ENCODE results near the gene PACSIN1. TPM values are rescaled to one million over a fixed set of nuclear protein-coding genes. Genes with fewer than 3 reads are reported as not detected.

Gene PACSIN1
- total and polyA plus RNA-seq, 2 of the 4 experiments (the other 2 are of a cell fraction) = 0.02 TPM; not detected in 1

- Histone ChIP-seq H2AK9ac (replicated peaks; ENCODE audit: low read depth, low read length, poor library complexity) (no peak overlapping the region), H3K4ac (ENCODE audit: low read depth, low read length) (no peak overlapping the region), H2BK20ac (ENCODE audit: low read depth, low read length) (no peak overlapping the region), H2BK15ac (ENCODE audit: low read depth, low read length) (no peak overlapping the region), H3K4me1 (ENCODE audit: control insufficient read depth, insufficient read depth, low read length) (peaks cover 4% of the 10 kb centered on the region; the same call in 1 of the 2 replicates), H4K5ac (ENCODE audit: low read depth, low read length) (no peak overlapping the region), H4K8ac (ENCODE audit: low read depth in 2 of 2, low read length in 2 of 2) (no peak overlapping the region), H3K14ac (replicated peaks; ENCODE audit: low read depth, low read length) (no peak overlapping the region), H3K4me3 (ENCODE audit: insufficient read depth, low read depth, low read length) (no peak overlapping the region), H4K20me1 (ENCODE audit: insufficient read depth, low read length) (no peaks in the 10 kb centered on the region), H4K91ac (ENCODE audit: insufficient read depth, low read depth, low read length) (no peak overlapping the region), H3K27me3 (ENCODE audit: control insufficient read depth, insufficient read depth, low read length) (peaks cover 22% of the 10 kb centered on the region), H2BK5ac (ENCODE audit: low read depth, low read length, poor library complexity, severe bottlenecking) (no peak overlapping the region), H2BK120ac (ENCODE audit: low read depth, low read length) (no peak overlapping the region), H3K18ac (ENCODE audit: low read depth, low read length) (no peak overlapping the region), H3K9ac (ENCODE audit: low read depth, low read length) (no peak overlapping the region), H3K9me1 (ENCODE audit: insufficient read depth, low read length) (no peaks in the 10 kb centered on the region; the same call in 1 of the 2 replicates), H3K56ac (ENCODE audit: extremely low read depth, insufficient read depth, low read length) (no peak overlapping the region), H3K23ac (ENCODE audit: low read depth, low read length) (no peak overlapping the region), H3K4me2 (ENCODE audit: low read depth, low read length) (no peak overlapping the region), H2AFZ (replicated peaks; ENCODE audit: low read length, poor library complexity) (no peak overlapping the region), H2AK5ac (ENCODE audit: low read depth, low read length) (no peak overlapping the region), H3K27ac (ENCODE audit: insufficient read depth, low read length) (no peak overlapping the region), H3K36me3 (ENCODE audit: control insufficient read depth, insufficient read depth, low read length) (no peaks in the 10 kb centered on the region), H3K9me3 (ENCODE audit: control insufficient read depth, insufficient read depth, low read length) (no peaks in the 10 kb centered on the region), H3K79me1 (ENCODE audit: low read depth in 1 of 2, low read length in 2 of 2) (no peaks in the 10 kb centered on the region)
- DNase-seq (no peak), ATAC-seq (ENCODE audit: low read depth) (no peak)
- POLR2A ChIA-PET (ENCODE audit: unreplicated experiment) = no interaction called here
- no TSS peak for BruUV-seq (replicated peaks)
- WGBS, 2 experiments (ENCODE audit: extremely low coverage in 2 of 2, insufficient read length in 1 of 2) = 60% methylated on average over 1 of the region's 5 CpGs; no CpG with 5 or more reads in 1 of the 2 experiments
- CTCF ChIA-PET = interaction anchor here (0.6 to 1.2 kb wide), 5 partner anchors 12 to 149 kb away, joined by 3 to 5 read pairs (median 3); no protein-coding TSS in a partner anchor
- intact Hi-C loops (cut with micrococcal nuclease) (loop anchor here (1.0 kb wide), 1 partner anchor 148 kb away; no protein-coding TSS in a partner anchor), dilution Hi-C loops (cut with HindIII; ENCODE audit: low sequenced_read_pairs, unreplicated experiment) (no loop called here), in situ Hi-C loops (cut with MboI; ENCODE audit: low sequenced_read_pairs) (no loop called here)
- TF ChIP-seq CEBPB (IDR thresholded peaks at IDR 0.05; ENCODE audit: low read depth, low read length) = no peak
- TF ChIP-seq ELK1 (IDR thresholded peaks at IDR 0.05; ENCODE audit: borderline replicate concordance, low read depth, low read length) = no peak
- TF ChIP-seq, protein P1, sequence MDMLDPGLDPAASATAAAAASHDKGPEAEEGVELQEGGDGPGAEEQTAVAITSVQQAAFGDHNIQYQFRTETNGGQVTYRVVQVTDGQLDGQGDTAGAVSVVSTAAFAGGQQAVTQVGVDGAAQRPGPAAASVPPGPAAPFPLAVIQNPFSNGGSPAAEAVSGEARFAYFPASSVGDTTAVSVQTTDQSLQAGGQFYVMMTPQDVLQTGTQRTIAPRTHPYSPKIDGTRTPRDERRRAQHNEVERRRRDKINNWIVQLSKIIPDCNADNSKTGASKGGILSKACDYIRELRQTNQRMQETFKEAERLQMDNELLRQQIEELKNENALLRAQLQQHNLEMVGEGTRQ (IDR thresholded peaks at IDR 0.05; ENCODE audit: low read depth, low read length) = no peak; the same call in 1 of the 2 replicates
- no peak for TF ChIP-seq CHD1 (IDR thresholded peaks at IDR 0.05; ENCODE audit: low read depth, low read length)
- TF ChIP-seq FOS (IDR thresholded peaks at IDR 0.05; ENCODE audit: low read depth, low read length) = no peak
- no peak for TF ChIP-seq RCOR1 (IDR thresholded peaks at IDR 0.05; ENCODE audit: insufficient replicate concordance, low read length)
- TF ChIP-seq MXI1 (IDR thresholded peaks at IDR 0.05; ENCODE audit: borderline replicate concordance, low read depth, low read length) = no peak
- TF ChIP-seq RFX5 (IDR thresholded peaks at IDR 0.05; ENCODE audit: low read depth, low read length) = no peak
- no peak for TF ChIP-seq SMC3 (IDR thresholded peaks at IDR 0.05; ENCODE audit: low read depth, low read length)
- TF ChIP-seq, protein P2, sequence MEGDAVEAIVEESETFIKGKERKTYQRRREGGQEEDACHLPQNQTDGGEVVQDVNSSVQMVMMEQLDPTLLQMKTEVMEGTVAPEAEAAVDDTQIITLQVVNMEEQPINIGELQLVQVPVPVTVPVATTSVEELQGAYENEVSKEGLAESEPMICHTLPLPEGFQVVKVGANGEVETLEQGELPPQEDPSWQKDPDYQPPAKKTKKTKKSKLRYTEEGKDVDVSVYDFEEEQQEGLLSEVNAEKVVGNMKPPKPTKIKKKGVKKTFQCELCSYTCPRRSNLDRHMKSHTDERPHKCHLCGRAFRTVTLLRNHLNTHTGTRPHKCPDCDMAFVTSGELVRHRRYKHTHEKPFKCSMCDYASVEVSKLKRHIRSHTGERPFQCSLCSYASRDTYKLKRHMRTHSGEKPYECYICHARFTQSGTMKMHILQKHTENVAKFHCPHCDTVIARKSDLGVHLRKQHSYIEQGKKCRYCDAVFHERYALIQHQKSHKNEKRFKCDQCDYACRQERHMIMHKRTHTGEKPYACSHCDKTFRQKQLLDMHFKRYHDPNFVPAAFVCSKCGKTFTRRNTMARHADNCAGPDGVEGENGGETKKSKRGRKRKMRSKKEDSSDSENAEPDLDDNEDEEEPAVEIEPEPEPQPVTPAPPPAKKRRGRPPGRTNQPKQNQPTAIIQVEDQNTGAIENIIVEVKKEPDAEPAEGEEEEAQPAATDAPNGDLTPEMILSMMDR (conservative IDR thresholded peaks at IDR 0.05; ENCODE audit: low read depth, low read length) = no peak
- TF ChIP-seq MAFK (IDR thresholded peaks at IDR 0.05; ENCODE audit: low read depth, low read length) = no peak
- no peak for TF ChIP-seq POLR2A (IDR thresholded peaks at IDR 0.05; ENCODE audit: low read depth, low read length)
- no peak for TF ChIP-seq RAD21 (IDR thresholded peaks at IDR 0.05; ENCODE audit: low read length)
- no peak for TF ChIP-seq BHLHE40 (IDR thresholded peaks at IDR 0.05; ENCODE audit: low read depth, low read length)
- TF ChIP-seq MAZ (IDR thresholded peaks at IDR 0.05; ENCODE audit: borderline replicate concordance, low read depth, low read length) = no peak
Observed at GRCh38 chr6:34460796-34461507, 4.9 kb upstream of the PACSIN1 start.
